Ectodermal cell (in vitro differentiated cells): Measurements from ENCODE around the gene MND1.

Experiments used
- H3K27ac ChIP-seq: 2 replicates; pipeline ENCODE4 v1.7.0; 2013; ENCODE audit warnings: mild to moderate bottlenecking, low read depth, low read length; ENCODE audit not compliant: insufficient read depth, poor library complexity, severe bottlenecking
- H3K27me3 ChIP-seq: 2 replicates; pipeline ENCODE4 v1.7.0; 2013; ENCODE audit warnings: mild to moderate bottlenecking, low read length; ENCODE audit not compliant: insufficient read depth, control insufficient read depth, poor library complexity, severe bottlenecking
- H3K36me3 ChIP-seq: one replicate; pipeline ENCODE4 v1.7.0; 2013; ENCODE audit warnings: low read length; ENCODE audit not compliant: control insufficient read depth, insufficient read depth
- H3K4me1 ChIP-seq: one replicate; pipeline ENCODE4 v1.7.0; 2013; ENCODE audit warnings: low read length; ENCODE audit not compliant: control insufficient read depth, insufficient read depth
- H3K4me3 ChIP-seq: 2 replicates; pipeline ENCODE4 v1.7.0; 2013; ENCODE audit warnings: low read depth, low read length, control low read depth; ENCODE audit not compliant: insufficient read depth
- H3K9me3 ChIP-seq: 2 replicates; pipeline ENCODE4 v1.7.0; 2013; ENCODE audit warnings: mild to moderate bottlenecking, low read length, moderate library complexity; ENCODE audit not compliant: control insufficient read depth
- WGBS, 2 experiments: methylation state at CpG; one replicate each; pipeline ENCODE4 v1.1.7; 2013; ENCODE audit warnings: missing lambda C conversion rate in 2 of 2; 5-methylcytosine and 5-hydroxymethylcytosine counted together

The MND1 gene

GRCh38 chr4:153371701-153372234 lies 27.3 kb downstream of the MND1 start:
- Histone ChIP-seq H3K4me1 (no peaks in the 10 kb centered on the region), H3K9me3 (no peaks in the 10 kb centered on the region), H3K36me3 (peaks cover 7% of the 10 kb centered on the region), H3K4me3 (no peak overlapping the region), H3K27ac (no peak overlapping the region), H3K27me3 (no peaks in the 10 kb centered on the region)
- 94 to 96% methylated on average over 5 to 6 of the region's 6 CpGs for WGBS, 2 experiments

GRCh38 chr4:153372967-153373562 lies 28.6 kb downstream of the MND1 start:
- 92% methylated on average over 1 of the region's 1 CpG; no CpG with 5 or more reads in 1 of the 2 experiments for WGBS, 2 experiments
- Histone ChIP-seq H3K27ac (no peak overlapping the region), H3K4me1 (no peaks in the 10 kb centered on the region), H3K4me3 (no peak overlapping the region), H3K27me3 (no peaks in the 10 kb centered on the region), H3K36me3 (peaks cover 7% of the 10 kb centered on the region), H3K9me3 (no peaks in the 10 kb centered on the region)

GRCh38 chr4:153374442-153374841 lies 30.0 kb downstream of the MND1 start:
- no peaks in the 10 kb centered on the region for H3K9me3 ChIP-seq

GRCh38 chr4:153375303-153375702 lies 30.8 kb downstream of the MND1 start:
- no peak overlapping the region for H3K4me3 ChIP-seq
- H3K36me3 ChIP-seq: no peaks in the 10 kb centered on the region
- H3K27ac ChIP-seq: no peak overlapping the region
- 89 to 100% methylated on average over 1 of the region's 1 CpG for WGBS, 2 experiments
- no peaks in the 10 kb centered on the region for H3K9me3 ChIP-seq
- no peaks in the 10 kb centered on the region for H3K4me1 ChIP-seq
- no peaks in the 10 kb centered on the region for H3K27me3 ChIP-seq

More at GRCh38 chr4:153374442-153374841, 30.0 kb downstream of the MND1 start:
- Histone ChIP-seq H3K36me3 (peaks cover 7% of the 10 kb centered on the region), H3K27ac (no peak overlapping the region), H3K27me3 (no peaks in the 10 kb centered on the region), H3K4me3 (no peak overlapping the region), H3K4me1 (no peaks in the 10 kb centered on the region)
- 97% methylated on average over 2 of the region's 2 CpGs for WGBS, 2 experiments

GRCh38 chr4:153383131-153383530 lies 38.6 kb downstream of the MND1 start:
- H3K36me3 ChIP-seq: no peaks in the 10 kb centered on the region
- no peaks in the 10 kb centered on the region for H3K27me3 ChIP-seq
- H3K27ac ChIP-seq: no peak overlapping the region
- WGBS, 2 experiments: 92 to 94% methylated on average over 4 of the region's 4 CpGs
- H3K4me1 ChIP-seq: no peaks in the 10 kb centered on the region
- H3K4me3 ChIP-seq: no peak overlapping the region
- H3K9me3 ChIP-seq: no peaks in the 10 kb centered on the region

- no peaks in the 10 kb centered on the region for H3K36me3 ChIP-seq
- H3K27me3 ChIP-seq: no peaks in the 10 kb centered on the region
- H3K4me1 ChIP-seq: no peaks in the 10 kb centered on the region
- no peaks in the 10 kb centered on the region for H3K9me3 ChIP-seq
- no peak overlapping the region for H3K27ac ChIP-seq
- H3K4me3 ChIP-seq: no peak overlapping the region
- WGBS, 2 experiments: 83 to 88% methylated on average over 1 of the region's 1 CpG
Observed at GRCh38 chr4:153384160-153384559, 39.7 kb downstream of the MND1 start.

- H3K4me3 ChIP-seq: no peak overlapping the region
- no peak overlapping the region for H3K27ac ChIP-seq
- H3K9me3 ChIP-seq: no peaks in the 10 kb centered on the region
- no peaks in the 10 kb centered on the region for H3K4me1 ChIP-seq
- WGBS, 2 experiments: 83 to 87% methylated on average over 2 of the region's 2 CpGs
- no peaks in the 10 kb centered on the region for H3K36me3 ChIP-seq
- no peaks in the 10 kb centered on the region for H3K27me3 ChIP-seq
Observed at GRCh38 chr4:153385784-153386183, 41.3 kb downstream of the MND1 start.

- no peaks in the 10 kb centered on the region for H3K9me3 ChIP-seq
- no peak overlapping the region for H3K27ac ChIP-seq
- H3K4me1 ChIP-seq: no peaks in the 10 kb centered on the region
- no peaks in the 10 kb centered on the region for H3K27me3 ChIP-seq
- WGBS, 2 experiments: 90 to 96% methylated on average over 4 of the region's 4 CpGs
- no peak overlapping the region for H3K4me3 ChIP-seq
- no peaks in the 10 kb centered on the region for H3K36me3 ChIP-seq
Observed at GRCh38 chr4:153387981-153388380, 43.5 kb downstream of the MND1 start.

- Histone ChIP-seq H3K27ac (no peak overlapping the region), H3K27me3 (no peaks in the 10 kb centered on the region), H3K4me1 (no peaks in the 10 kb centered on the region), H3K36me3 (no peaks in the 10 kb centered on the region), H3K4me3 (no peak overlapping the region), H3K9me3 (no peaks in the 10 kb centered on the region)
- WGBS, 2 experiments: 93% methylated on average over 6 of the region's 6 CpGs
Observed at GRCh38 chr4:153393397-153393796, 48.9 kb downstream of the MND1 start.

GRCh38 chr4:153394945-153395344 lies 50.5 kb downstream of the MND1 start:
- no peaks in the 10 kb centered on the region for H3K4me1 ChIP-seq
- H3K36me3 ChIP-seq: no peaks in the 10 kb centered on the region
- H3K27me3 ChIP-seq: no peaks in the 10 kb centered on the region
- no peaks in the 10 kb centered on the region for H3K9me3 ChIP-seq
- 83 to 100% methylated on average over 1 of the region's 1 CpG for WGBS, 2 experiments
- H3K27ac ChIP-seq: no peak overlapping the region
- H3K4me3 ChIP-seq: no peak overlapping the region
